ENCODE measurements around the gene NECAP2. TPM values are rescaled to one million over a fixed set of nuclear protein-coding genes. Genes with fewer than 3 reads are reported as not detected.
"Not testable (repeated sequence)": the region's sequence is repeated elsewhere in the genome, so short reads cannot be mapped to it uniquely, and the experiment has no call there.

The NECAP2 gene
- total RNA-seq, 1 donor, result 76.0 TPM

- H3K27me3 ChIP-seq (ENCODE audit: insufficient read depth, low read length), result no peaks in the 10 kb centered on the region
- H2AFZ ChIP-seq (ENCODE audit: low read length), result no peak overlapping the region
- no peak for TF ChIP-seq CTCF (IDR thresholded peaks at IDR 0.05; ENCODE audit: extremely low read depth, low read depth, low read length)
- no peak overlapping the region for H3K4me3 ChIP-seq (ENCODE audit: insufficient read depth, low read length)
- no peaks in the 10 kb centered on the region for H3K79me2 ChIP-seq (ENCODE audit: insufficient read depth, low read length)
- DNase-seq (ENCODE audit: insufficient read length, low spot score, missing footprints), result no peak
- peaks cover 22% of the 10 kb centered on the region for H3K36me3 ChIP-seq (ENCODE audit: insufficient read depth, low read length)
- no peak overlapping the region for H3K4me2 ChIP-seq (ENCODE audit: insufficient read depth, low read length)
- no peaks in the 10 kb centered on the region for H3K4me1 ChIP-seq (ENCODE audit: insufficient read depth, low read length)
- H3K9me3 ChIP-seq (ENCODE audit: low read depth, low read length), result no peaks in the 10 kb centered on the region
- H3K27ac ChIP-seq (ENCODE audit: low read depth, low read length), result no peak overlapping the region
- no peaks in the 10 kb centered on the region for H4K20me1 ChIP-seq (ENCODE audit: insufficient read depth, low read length)
These were observed 37.6 kb downstream of the NECAP2 start for GRCh38 chr1:16478091-16478490.

GRCh38 chr1:16483146-16483545 is 42.6 kb downstream of the NECAP2 start:
- not testable (repeated sequence) for H4K20me1 ChIP-seq (ENCODE audit: insufficient read depth, low read length); DNase-seq (ENCODE audit: insufficient read length, low spot score, missing footprints); H3K4me3 ChIP-seq (ENCODE audit: insufficient read depth, low read length); H3K27me3 ChIP-seq (ENCODE audit: insufficient read depth, low read length); H3K4me2 ChIP-seq (ENCODE audit: insufficient read depth, low read length); H2AFZ ChIP-seq (ENCODE audit: low read length); H3K36me3 ChIP-seq (ENCODE audit: insufficient read depth, low read length); H3K4me1 ChIP-seq (ENCODE audit: insufficient read depth, low read length); H3K79me2 ChIP-seq (ENCODE audit: insufficient read depth, low read length); H3K9me3 ChIP-seq (ENCODE audit: low read depth, low read length); H3K27ac ChIP-seq (ENCODE audit: low read depth, low read length)

- not testable (repeated sequence) for H3K36me3 ChIP-seq (ENCODE audit: insufficient read depth, low read length); DNase-seq (ENCODE audit: insufficient read length, low spot score, missing footprints); H3K4me2 ChIP-seq (ENCODE audit: insufficient read depth, low read length); H3K27ac ChIP-seq (ENCODE audit: low read depth, low read length); H3K4me3 ChIP-seq (ENCODE audit: insufficient read depth, low read length); H4K20me1 ChIP-seq (ENCODE audit: insufficient read depth, low read length); H2AFZ ChIP-seq (ENCODE audit: low read length); H3K27me3 ChIP-seq (ENCODE audit: insufficient read depth, low read length); H3K9me3 ChIP-seq (ENCODE audit: low read depth, low read length); H3K4me1 ChIP-seq (ENCODE audit: insufficient read depth, low read length); H3K79me2 ChIP-seq (ENCODE audit: insufficient read depth, low read length)
These were observed 43.3 kb downstream of the NECAP2 start for GRCh38 chr1:16483639-16484500.

- peak; percentile 69 for DNase-seq (ENCODE audit: insufficient read length, low spot score, missing footprints)
- no peak for TF ChIP-seq CTCF (IDR thresholded peaks at IDR 0.05; ENCODE audit: extremely low read depth, low read depth, low read length)
- Histone ChIP-seq H3K27me3 (ENCODE audit: insufficient read depth, low read length) (no peaks in the 10 kb centered on the region), H4K20me1 (ENCODE audit: insufficient read depth, low read length) (no peaks in the 10 kb centered on the region), H3K9me3 (ENCODE audit: low read depth, low read length) (no peaks in the 10 kb centered on the region), H3K27ac (ENCODE audit: low read depth, low read length) (no peak overlapping the region), H3K36me3 (ENCODE audit: insufficient read depth, low read length) (peaks cover 2% of the 10 kb centered on the region), H3K4me1 (ENCODE audit: insufficient read depth, low read length) (no peaks in the 10 kb centered on the region), H3K79me2 (ENCODE audit: insufficient read depth, low read length) (no peaks in the 10 kb centered on the region), H2AFZ (ENCODE audit: low read length) (no peak overlapping the region), H3K4me3 (ENCODE audit: insufficient read depth, low read length) (no peak overlapping the region), H3K4me2 (ENCODE audit: insufficient read depth, low read length) (no peak overlapping the region)
These were observed 43.9 kb downstream of the NECAP2 start for GRCh38 chr1:16484501-16484835.

- no peak overlapping the region for H2AFZ ChIP-seq (ENCODE audit: low read length)
- no peak overlapping the region for H3K4me3 ChIP-seq (ENCODE audit: insufficient read depth, low read length)
- no peaks in the 10 kb centered on the region for H3K4me1 ChIP-seq (ENCODE audit: insufficient read depth, low read length)
- no peaks in the 10 kb centered on the region for H3K9me3 ChIP-seq (ENCODE audit: low read depth, low read length)
- no peak overlapping the region for H3K27ac ChIP-seq (ENCODE audit: low read depth, low read length)
- no peak overlapping the region for H3K4me2 ChIP-seq (ENCODE audit: insufficient read depth, low read length)
- H3K79me2 ChIP-seq (ENCODE audit: insufficient read depth, low read length), result no peaks in the 10 kb centered on the region
- peaks cover 2% of the 10 kb centered on the region for H3K36me3 ChIP-seq (ENCODE audit: insufficient read depth, low read length)
- DNase-seq (ENCODE audit: insufficient read length, low spot score, missing footprints), result no peak
- no peak for TF ChIP-seq CTCF (IDR thresholded peaks at IDR 0.05; ENCODE audit: extremely low read depth, low read depth, low read length)
- H3K27me3 ChIP-seq (ENCODE audit: insufficient read depth, low read length), result no peaks in the 10 kb centered on the region
- H4K20me1 ChIP-seq (ENCODE audit: insufficient read depth, low read length), result no peaks in the 10 kb centered on the region
These were observed 44.4 kb downstream of the NECAP2 start for GRCh38 chr1:16484931-16485330.

- H2AFZ ChIP-seq (ENCODE audit: low read length); H3K79me2 ChIP-seq (ENCODE audit: insufficient read depth, low read length); H3K4me3 ChIP-seq (ENCODE audit: insufficient read depth, low read length); H3K4me2 ChIP-seq (ENCODE audit: insufficient read depth, low read length); H3K9me3 ChIP-seq (ENCODE audit: low read depth, low read length); H4K20me1 ChIP-seq (ENCODE audit: insufficient read depth, low read length); H3K27me3 ChIP-seq (ENCODE audit: insufficient read depth, low read length); H3K27ac ChIP-seq (ENCODE audit: low read depth, low read length); DNase-seq (ENCODE audit: insufficient read length, low spot score, missing footprints); H3K36me3 ChIP-seq (ENCODE audit: insufficient read depth, low read length); H3K4me1 ChIP-seq (ENCODE audit: insufficient read depth, low read length): not testable (repeated sequence)
These were observed 45.8 kb downstream of the NECAP2 start for GRCh38 chr1:16486316-16486715.

- H3K4me3 ChIP-seq (ENCODE audit: insufficient read depth, low read length); H3K4me1 ChIP-seq (ENCODE audit: insufficient read depth, low read length); H3K36me3 ChIP-seq (ENCODE audit: insufficient read depth, low read length); H2AFZ ChIP-seq (ENCODE audit: low read length); H3K9me3 ChIP-seq (ENCODE audit: low read depth, low read length); H4K20me1 ChIP-seq (ENCODE audit: insufficient read depth, low read length); H3K27me3 ChIP-seq (ENCODE audit: insufficient read depth, low read length); H3K4me2 ChIP-seq (ENCODE audit: insufficient read depth, low read length); H3K79me2 ChIP-seq (ENCODE audit: insufficient read depth, low read length); DNase-seq (ENCODE audit: insufficient read length, low spot score, missing footprints); H3K27ac ChIP-seq (ENCODE audit: low read depth, low read length): not testable (repeated sequence)
These were observed 46.5 kb downstream of the NECAP2 start for GRCh38 chr1:16487011-16487410.

All from osteoblast (primary cell).